ENCODE results near the gene C7orf25.

The C7orf25 gene

DNA sequence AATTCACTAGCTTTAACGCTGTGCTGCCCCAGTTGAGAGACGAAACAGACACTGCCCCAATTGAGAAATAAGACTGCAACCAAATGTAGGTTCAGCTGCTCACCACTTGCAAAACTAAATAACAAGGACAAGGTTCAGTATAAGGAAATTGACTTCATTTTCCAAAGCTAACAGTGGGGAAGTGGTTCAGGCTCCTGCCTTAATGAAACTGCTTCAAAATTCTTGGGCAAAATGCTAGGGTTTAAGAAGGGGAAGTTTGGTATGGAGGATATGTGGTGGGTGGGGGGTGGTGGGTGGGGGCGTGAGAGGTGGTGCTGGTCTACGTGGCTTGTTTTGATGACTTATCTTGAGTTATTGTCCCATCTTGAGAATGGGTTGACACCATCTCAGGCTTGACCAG, 42.1 kb upstream of the C7orf25 start:
- no peak for DNase-seq (ENCODE audit: low spot score)
- TF ChIP-seq, protein P1, sequence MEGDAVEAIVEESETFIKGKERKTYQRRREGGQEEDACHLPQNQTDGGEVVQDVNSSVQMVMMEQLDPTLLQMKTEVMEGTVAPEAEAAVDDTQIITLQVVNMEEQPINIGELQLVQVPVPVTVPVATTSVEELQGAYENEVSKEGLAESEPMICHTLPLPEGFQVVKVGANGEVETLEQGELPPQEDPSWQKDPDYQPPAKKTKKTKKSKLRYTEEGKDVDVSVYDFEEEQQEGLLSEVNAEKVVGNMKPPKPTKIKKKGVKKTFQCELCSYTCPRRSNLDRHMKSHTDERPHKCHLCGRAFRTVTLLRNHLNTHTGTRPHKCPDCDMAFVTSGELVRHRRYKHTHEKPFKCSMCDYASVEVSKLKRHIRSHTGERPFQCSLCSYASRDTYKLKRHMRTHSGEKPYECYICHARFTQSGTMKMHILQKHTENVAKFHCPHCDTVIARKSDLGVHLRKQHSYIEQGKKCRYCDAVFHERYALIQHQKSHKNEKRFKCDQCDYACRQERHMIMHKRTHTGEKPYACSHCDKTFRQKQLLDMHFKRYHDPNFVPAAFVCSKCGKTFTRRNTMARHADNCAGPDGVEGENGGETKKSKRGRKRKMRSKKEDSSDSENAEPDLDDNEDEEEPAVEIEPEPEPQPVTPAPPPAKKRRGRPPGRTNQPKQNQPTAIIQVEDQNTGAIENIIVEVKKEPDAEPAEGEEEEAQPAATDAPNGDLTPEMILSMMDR (IDR thresholded peaks at IDR 0.05; ENCODE audit: poor library complexity, severe bottlenecking): no peak
- Histone ChIP-seq H3K36me3 (ENCODE audit: low read depth) (no peaks in the 10 kb centered on the region), H3K4me3 (ENCODE audit: severe bottlenecking) (no peak overlapping the region), H3K27ac (ENCODE audit: poor library complexity, severe bottlenecking) (no peak overlapping the region), H3K4me1 (ENCODE audit: insufficient read depth, poor library complexity, severe bottlenecking) (no peaks in the 10 kb centered on the region), H3K27me3 (ENCODE audit: insufficient read depth, poor library complexity, severe bottlenecking) (no peaks in the 10 kb centered on the region), H3K9me3 (ENCODE audit: severe bottlenecking) (no peaks in the 10 kb centered on the region)
- ATAC-seq (ENCODE audit: low read depth): no peak

DNA sequence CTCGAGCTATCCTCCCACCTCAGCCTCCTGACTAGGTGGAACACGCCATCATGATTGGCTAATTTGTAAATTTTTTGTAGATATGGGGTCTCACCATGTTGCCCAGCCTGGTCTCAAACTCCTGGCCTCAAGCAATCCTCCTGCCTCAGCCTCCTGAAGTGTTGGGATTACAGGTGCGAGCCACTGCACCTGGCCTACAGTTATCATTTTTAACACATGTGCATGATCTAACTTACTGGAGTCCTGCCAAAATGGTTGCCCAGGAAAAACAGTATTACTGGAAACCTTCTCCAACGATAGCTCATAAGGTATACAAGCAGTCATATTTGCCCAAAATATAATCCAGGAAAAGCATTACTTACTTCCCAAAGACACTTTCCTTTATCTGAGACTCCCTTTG, 40.5 kb upstream of the C7orf25 start:
- Histone ChIP-seq H3K27ac (ENCODE audit: poor library complexity, severe bottlenecking) (no peak overlapping the region), H3K36me3 (ENCODE audit: low read depth) (no peaks in the 10 kb centered on the region), H3K27me3 (ENCODE audit: insufficient read depth, poor library complexity, severe bottlenecking) (no peaks in the 10 kb centered on the region), H3K4me1 (ENCODE audit: insufficient read depth, poor library complexity, severe bottlenecking) (no peaks in the 10 kb centered on the region), H3K4me3 (ENCODE audit: severe bottlenecking) (no peak overlapping the region), H3K9me3 (ENCODE audit: severe bottlenecking) (no peaks in the 10 kb centered on the region)
- no peak for ATAC-seq (ENCODE audit: low read depth)
- TF ChIP-seq, protein P1 (IDR thresholded peaks at IDR 0.05; ENCODE audit: poor library complexity, severe bottlenecking): no peak
- DNase-seq (ENCODE audit: low spot score): no peak

DNA sequence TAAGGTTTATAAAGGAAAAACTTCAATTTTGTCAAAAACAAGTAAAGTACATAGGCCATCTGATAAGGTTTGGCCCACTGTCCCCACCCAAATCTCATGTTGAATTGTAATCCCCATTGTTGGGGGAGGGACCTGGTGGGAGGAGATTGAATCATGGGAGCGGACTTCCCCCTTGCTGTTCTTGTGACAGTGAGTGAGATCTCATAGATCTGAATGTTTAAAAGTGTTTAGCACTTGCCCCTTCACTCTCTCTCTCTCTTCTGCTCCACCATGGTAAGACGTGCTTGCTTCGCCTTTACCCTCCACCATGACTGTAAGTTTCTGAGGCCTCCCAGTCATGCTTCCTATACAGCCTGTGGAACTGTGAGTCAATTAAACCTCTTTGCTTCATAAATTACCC, 38.5 kb upstream of the C7orf25 start:
- ATAC-seq (ENCODE audit: low read depth) (no peak), DNase-seq (ENCODE audit: low spot score) (no peak)
- Histone ChIP-seq H3K4me3 (ENCODE audit: severe bottlenecking) (no peak overlapping the region), H3K9me3 (ENCODE audit: severe bottlenecking) (no peaks in the 10 kb centered on the region), H3K36me3 (ENCODE audit: low read depth) (no peaks in the 10 kb centered on the region), H3K27ac (ENCODE audit: poor library complexity, severe bottlenecking) (no peak overlapping the region), H3K27me3 (ENCODE audit: insufficient read depth, poor library complexity, severe bottlenecking) (no peaks in the 10 kb centered on the region), H3K4me1 (ENCODE audit: insufficient read depth, poor library complexity, severe bottlenecking) (no peaks in the 10 kb centered on the region)
- TF ChIP-seq, protein P1 (IDR thresholded peaks at IDR 0.05; ENCODE audit: poor library complexity, severe bottlenecking): no peak

DNA sequence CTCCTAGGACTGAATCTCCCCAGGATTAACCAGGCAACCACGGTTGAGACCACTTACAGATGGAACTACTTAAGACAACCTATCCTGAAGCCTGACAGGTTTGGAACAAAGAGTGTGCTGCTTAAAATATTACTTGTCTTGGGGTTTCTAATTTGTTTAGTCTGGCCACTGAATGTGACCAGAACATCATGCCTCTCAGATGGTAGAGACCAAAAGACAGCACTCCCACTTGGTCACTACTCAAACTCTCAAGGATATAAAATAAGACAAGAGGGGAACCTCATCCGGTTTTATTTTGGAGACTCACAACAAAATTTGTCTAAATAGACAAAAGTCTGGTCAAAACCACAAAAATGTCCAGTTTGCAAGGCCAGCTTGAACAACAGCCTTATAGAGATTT, 35.7 kb upstream of the C7orf25 start:
- no peak for DNase-seq (ENCODE audit: low spot score)
- H3K4me1 ChIP-seq (ENCODE audit: insufficient read depth, poor library complexity, severe bottlenecking): no peaks in the 10 kb centered on the region
- no peaks in the 10 kb centered on the region for H3K27me3 ChIP-seq (ENCODE audit: insufficient read depth, poor library complexity, severe bottlenecking)
- TF ChIP-seq, protein P1 (IDR thresholded peaks at IDR 0.05; ENCODE audit: poor library complexity, severe bottlenecking): no peak
- H3K9me3 ChIP-seq (ENCODE audit: severe bottlenecking): no peaks in the 10 kb centered on the region
- no peak for ATAC-seq (ENCODE audit: low read depth)
- H3K27ac ChIP-seq (ENCODE audit: poor library complexity, severe bottlenecking): no peak overlapping the region
- no peak overlapping the region for H3K4me3 ChIP-seq (ENCODE audit: severe bottlenecking)
- no peaks in the 10 kb centered on the region for H3K36me3 ChIP-seq (ENCODE audit: low read depth)

GRCh38 chr7:42946627-42946950, 34.7 kb upstream of the C7orf25 start:
- H3K27me3 ChIP-seq (ENCODE audit: insufficient read depth, poor library complexity, severe bottlenecking): no peaks in the 10 kb centered on the region
- ATAC-seq (ENCODE audit: low read depth) (no peak), DNase-seq (ENCODE audit: low spot score) (no peak)
- TF ChIP-seq, protein P1 (IDR thresholded peaks at IDR 0.05; ENCODE audit: poor library complexity, severe bottlenecking): no peak
- H3K4me3 ChIP-seq (ENCODE audit: severe bottlenecking): no peak overlapping the region
- no peaks in the 10 kb centered on the region for H3K4me1 ChIP-seq (ENCODE audit: insufficient read depth, poor library complexity, severe bottlenecking)
- H3K36me3 ChIP-seq (ENCODE audit: low read depth): no peaks in the 10 kb centered on the region
- no peak overlapping the region for H3K27ac ChIP-seq (ENCODE audit: poor library complexity, severe bottlenecking)
- H3K9me3 ChIP-seq (ENCODE audit: severe bottlenecking): no peaks in the 10 kb centered on the region
